Activated T-helper 1 cell treated with anti-CD3 and anti-CD28 coated beads, Interleukin-2, amount 50 U/mL, for 16 hours (primary cell): Measurements from ENCODE around the gene OMP.

Source experiments
- DNase-seq, 2 donors: peaks; one replicate each; pipeline ENCODE4 v3.0.0-alpha.2; 2020; ENCODE audit warnings: low read depth in 1 of 2, low spot score in 1 of 2

OMP gene

DNA sequence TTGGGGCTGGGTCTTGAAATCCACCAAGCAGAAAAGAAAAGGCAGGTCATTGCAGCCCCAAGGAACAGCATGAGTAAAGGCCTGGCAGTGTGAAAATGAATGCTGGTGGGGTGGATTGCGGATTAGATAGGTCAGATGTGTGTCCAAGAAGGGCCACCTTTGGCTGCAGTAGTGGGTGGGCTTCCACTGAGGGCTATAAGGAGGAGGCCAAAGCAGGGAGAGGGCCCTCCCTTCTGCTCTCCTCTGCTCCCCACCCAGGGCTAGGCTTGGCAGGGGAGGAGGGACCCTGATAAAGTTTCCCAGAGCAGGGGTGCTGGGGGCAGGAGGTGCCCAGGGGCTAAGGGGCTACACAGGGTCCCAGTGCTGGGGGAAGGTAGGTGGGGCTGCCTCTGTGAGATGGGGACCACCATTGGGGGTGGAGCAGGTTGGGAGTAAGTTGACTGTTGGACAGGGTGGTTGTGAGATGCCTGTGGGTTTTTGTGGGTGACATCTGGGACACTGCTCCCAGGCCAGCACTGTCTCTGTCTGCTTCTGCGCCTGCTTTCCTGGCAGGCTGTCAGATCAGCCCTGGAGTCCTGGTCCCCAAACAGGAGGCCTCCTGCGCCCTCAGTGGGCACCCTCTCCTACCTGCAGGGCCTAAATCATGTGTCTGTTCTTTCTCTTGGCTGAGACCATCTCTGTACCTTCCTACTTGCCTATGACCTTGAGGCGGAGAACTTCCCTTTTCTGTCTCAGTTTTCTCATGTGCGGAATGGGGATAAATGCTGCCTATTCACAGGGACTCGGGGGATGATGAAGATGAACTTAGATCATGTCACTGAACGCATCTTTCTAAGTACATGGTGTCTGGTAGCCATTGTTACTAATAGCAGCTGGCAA is 33.9 kb upstream of the OMP start:
- DNase-seq, result no peak

DNA sequence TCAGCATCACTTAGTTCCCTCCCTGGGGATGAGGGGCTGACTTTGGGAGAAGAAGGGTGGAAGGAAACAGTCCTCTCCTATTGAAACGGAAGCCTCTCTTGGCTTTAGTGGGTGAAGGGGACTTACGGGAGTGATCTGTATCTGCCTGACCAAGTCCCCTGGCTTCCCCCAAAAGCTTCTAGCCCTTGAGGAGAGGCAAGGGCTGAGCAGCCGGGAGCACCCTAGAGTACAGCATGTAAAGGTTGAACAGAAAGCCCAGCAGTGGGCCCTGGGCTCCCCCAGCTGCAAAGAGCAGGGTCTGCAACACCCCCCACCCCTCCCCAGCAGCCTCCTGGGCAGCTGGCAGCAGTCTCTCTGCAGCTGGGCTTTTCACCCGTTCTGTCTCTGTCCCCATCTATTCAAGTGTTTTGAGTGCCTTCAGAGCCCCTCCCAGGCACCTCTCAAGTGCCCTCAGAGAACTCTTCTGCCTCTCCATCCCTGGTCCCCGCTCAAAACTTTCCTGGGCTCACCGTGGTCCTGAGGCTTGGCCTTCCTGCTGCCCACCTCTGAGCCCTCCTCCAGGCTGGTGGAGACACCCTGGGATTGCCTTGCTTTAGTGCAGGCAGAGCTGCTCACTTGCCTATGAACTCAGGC is 33.2 kb upstream of the OMP start:
- DNase-seq, result no peak

DNA sequence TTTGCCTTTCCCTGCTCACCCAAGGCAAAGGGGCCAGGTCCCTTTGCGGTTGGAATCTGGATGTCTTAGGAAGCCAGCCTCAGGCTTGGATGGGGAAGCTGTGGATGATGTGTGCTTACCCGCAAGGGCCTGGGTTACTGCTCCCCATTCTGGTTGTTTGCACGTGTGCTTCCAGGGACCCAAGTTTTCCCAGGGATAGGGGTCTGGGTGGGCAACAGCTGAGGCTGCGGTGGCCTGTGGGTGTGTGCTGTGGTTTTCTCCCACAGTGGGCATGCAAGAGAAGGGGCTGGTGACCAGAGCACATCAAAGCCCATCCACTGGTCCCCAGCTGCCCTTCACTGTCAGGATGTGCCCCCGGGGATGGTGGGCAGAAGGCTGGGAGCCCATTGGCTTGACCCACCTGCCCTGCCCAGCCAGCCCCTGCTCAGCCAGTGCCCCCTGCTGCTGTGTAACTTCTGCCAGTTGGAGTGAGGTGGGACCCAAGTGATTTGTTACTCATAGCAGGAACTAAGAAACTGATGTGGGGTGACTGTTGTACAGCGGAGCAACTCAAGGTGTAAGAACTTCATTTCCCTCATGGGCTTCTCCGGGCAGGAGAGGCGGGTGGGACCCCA is 32.6 kb upstream of the OMP start:
- DNase-seq, result no peak

DNA sequence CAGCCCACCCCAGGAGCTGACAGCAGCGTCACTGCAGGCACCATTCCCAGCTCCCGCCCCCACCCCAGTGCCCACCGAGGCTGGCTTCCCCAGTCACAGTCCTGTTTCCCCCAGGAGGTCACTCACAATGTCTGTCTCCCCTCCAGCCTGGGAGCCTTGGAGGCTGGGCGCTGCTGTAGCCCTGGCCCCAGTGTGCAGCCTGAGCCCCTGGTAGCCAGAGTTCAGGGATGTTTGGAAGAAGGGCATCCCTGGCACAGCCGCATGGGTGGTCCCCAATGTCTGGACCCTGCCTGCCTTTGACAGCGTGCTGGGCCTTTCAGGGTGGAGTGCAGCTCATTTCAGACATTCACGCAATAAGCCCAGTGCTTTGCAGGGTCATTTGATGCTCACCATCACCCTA is 31.6 kb upstream of the OMP start:
- DNase-seq, result no peak

DNA sequence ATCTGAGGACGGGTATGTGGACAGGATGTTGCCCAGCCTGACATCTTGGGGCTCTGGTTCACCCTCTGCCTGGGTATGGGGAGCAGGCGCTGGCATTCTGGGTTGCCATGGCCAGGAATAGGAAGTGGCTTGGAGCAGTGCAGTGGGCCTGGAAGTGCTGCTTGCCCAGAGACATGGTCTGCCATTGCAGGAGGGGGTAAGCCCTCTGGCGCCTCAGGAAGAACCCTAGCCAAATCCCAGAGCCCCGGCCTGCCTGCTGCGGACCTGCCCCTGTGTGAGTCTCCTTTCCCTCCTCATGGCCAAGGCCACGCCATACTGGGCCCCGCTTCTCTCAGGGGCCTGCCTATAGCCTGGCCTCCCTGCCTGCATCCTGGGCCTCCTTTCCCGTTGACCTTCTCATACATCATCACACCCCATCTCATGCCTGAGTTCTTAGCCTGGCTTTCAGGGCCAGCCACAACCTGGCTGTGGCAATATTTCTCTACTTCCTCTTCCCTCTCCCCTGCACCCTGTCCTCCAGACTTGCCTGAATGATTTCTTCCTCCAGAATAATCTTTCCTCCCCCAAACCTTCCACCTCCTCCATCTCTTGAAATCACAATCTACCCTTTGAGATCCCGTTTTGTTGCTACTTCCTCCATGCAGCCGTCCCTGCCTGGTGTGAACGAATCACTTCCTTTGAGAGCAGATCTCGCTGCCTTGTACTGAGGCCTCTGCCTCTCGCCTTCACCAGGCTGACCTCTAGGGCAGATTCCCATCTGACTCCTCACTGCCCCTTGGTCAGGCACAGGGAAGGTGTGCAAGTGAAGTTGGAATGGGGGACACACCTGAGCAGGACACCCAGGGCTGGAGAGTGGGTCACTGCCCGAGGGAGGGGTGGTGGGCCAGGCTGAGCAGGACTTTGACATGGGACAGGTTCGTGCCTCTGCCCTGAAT is 30.7 kb upstream of the OMP start:
- DNase-seq, result no peak

DNA sequence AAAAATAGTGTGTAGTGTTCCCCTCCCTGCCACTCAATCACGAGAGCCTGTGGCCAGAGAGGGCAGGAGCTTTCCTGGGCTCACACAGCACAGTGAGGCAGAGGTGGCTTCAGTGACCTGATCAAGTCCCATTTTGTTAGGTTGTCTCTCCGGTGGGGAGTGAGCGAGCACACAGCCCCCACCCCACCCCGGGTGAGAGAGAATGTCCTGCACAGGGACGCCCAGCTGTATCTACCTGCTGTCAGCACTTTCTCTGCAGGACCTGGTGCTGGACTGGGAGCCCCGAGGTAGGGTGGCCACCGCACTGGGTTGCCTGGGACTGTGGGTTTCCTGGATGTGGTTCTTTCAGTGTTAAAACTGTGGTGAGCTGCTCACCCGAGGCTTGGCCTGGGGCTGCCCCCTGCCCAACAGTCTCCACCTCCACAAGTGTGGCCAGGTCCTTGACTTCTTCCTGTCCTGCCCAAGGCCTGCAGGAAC is 29.8 kb upstream of the OMP start:
- DNase-seq, result no peak

DNA sequence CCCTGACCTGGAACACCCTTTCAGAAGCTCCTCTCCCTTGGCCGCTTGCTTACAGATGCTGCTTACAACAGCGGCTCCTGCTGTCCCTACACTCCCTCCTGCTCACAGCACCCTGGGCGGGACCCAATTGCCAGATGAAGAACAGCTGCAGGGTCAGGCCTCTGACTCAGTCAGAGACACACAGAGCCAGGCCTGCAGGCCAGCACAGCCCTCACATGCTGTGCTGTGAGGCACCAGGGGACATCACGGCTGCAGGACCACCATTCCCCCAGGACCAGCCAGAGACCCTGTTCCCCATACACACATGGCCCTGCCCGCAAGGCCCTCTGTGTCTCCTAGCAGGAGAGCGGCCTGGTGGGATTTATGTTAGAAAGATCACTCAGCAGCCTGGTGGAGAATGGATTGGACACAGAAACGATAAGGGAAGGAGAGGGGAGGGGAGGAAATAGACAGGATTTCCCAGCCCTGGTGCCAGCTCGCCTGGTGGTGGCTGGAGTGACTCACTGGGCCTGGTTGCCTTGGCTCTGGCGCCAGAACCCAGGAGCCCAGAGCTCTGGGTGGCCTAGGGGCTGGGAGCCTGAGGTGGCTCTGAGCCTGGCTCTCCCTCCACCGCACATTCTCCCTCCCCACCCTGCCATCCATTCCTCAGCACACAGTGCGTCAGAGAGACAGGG is 29.2 kb upstream of the OMP start:
- DNase-seq, result no peak

DNA sequence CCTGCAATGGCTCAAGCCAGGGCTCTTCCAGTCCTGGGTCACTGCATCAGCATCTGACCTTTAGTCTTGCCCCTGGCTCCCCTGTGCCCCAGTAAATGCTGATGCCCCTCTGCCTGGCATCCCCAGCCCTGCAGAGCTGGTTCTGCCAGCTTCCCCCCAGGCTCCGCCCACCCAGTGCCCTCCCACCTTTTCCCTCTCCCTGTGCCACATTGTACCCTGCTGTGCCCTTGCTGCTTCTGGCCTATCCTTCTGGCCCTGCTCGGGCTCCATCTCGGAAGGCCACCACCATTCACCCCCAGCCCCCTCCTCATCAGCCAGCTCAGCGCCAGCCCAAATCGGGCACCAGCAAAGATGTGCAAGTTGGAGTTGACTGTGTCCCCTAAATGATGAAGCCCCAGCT is 28.4 kb upstream of the OMP start:
- DNase-seq, result no peak

DNA sequence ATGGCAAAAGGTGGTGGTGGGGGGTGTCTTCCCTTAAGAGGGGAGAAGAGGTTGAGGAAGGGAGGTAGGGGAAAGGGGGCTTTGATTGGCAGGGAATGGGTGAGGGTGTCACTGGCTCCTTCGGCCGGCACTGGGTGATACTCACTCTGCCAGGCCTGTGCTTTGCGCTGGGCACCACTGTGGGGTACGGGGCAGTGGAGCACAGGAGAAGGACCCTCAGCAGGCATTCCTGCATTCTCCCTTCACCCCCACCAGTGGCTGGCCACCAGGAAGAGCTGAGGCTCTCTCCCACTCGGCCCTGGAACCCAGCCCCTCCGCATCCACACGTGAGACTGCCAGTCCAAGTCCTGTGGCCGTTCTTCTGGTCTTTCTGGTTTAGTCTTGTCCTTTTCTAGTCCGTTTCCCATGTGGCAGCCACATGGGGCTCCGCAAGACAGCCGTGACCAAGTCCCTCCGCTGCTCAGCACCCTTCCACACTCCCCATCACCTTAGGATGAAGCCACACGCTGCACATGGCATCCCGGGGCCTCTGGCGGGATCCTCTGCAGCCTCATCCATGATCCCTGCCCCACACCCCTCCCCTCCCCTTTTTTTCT is 27.9 kb upstream of the OMP start:
- no peak for DNase-seq

DNA sequence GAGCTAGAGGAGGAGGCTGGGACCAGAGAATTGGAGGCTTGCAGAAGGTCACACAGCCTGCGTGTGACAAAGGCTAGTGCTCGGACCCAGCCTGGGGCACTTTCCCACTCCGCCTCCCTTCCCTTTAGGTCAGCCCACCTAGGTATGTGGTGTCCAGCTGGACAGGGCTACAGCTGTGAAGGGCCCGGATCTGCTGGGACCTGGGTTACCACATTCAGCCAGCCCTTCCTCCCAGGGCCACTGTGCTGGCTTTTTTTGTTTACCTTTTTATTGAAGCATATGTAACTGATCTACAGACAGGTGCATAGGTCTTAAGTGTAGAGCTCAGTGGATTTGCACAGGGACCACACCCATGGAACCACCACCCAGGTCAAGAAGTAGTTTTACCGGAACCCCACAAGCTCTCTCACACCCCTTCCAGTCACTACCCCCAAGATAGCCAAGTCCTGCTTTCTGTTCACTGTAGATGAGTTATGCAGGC is 27.2 kb upstream of the OMP start:
- DNase-seq, result no peak

DNA sequence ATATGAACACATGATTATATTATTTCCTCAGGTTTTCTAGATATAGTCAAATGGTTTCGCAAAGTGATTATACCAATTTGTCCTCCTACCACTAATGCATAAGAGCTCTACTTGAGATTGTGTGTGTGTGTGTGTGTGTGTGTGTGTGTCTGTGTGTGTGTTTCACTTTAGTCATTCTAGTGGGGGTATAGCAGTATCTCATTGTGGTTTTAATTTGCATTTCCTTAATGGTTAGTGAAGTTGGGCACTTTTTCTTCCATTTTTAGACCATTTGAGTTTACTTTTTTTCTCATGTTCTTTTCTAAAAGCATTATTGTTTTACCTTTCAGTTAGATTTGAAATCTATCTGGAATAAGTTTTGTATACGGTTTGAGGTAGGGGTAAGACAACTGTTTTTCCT is 23.0 kb upstream of the OMP start:
- no peak for DNase-seq

DNA sequence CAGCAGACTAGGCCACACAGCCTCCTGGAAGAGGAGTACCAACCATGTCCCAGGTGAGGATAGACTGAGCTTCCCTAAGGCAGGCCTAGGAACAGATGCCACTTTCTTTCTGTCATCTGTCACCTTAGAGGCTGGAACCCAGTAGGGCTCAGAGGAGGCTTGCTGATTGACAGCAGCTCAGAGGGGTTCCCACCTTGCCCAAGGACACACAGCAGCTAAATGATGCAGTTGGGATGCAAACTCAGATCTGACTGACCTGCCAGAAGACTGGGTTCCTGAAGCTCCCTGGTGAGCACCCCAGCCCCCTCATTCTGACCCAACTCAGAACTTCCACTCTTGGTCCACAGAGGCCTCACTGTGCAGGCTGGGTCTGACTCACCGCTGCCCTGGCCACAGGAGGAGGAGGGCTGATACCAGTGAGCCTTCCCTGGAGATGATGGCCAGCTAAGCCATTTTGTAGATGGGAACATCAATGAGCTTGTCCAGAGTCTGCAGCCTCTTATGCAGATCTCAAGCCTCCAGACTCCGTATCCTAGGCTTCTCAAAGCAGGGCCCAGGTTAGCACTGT is 21.9 kb upstream of the OMP start:
- no peak for DNase-seq

DNA sequence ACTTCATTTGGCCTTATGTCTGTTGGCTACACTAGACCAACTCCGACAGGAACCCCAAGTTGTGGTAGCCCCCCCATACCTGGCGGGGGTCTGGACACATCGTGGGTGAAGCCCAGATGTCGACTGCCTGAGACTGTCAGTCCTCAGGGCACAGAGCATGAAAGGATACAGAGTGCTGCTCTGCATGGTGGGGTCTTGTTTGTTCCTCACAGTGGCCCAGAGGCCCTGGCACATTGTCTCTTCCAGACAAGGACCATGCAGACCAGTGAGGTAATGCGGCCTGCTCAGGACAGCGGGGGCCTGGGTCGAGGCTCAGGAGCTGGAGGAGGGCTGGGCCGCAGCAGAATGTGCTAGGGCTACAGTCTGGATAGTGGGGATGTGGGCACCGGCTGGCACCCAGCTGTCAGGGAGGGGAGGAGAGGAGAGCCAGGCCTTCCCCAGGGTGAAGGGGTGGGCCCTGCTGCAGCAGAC is 21.2 kb upstream of the OMP start:
- no peak for DNase-seq

DNA sequence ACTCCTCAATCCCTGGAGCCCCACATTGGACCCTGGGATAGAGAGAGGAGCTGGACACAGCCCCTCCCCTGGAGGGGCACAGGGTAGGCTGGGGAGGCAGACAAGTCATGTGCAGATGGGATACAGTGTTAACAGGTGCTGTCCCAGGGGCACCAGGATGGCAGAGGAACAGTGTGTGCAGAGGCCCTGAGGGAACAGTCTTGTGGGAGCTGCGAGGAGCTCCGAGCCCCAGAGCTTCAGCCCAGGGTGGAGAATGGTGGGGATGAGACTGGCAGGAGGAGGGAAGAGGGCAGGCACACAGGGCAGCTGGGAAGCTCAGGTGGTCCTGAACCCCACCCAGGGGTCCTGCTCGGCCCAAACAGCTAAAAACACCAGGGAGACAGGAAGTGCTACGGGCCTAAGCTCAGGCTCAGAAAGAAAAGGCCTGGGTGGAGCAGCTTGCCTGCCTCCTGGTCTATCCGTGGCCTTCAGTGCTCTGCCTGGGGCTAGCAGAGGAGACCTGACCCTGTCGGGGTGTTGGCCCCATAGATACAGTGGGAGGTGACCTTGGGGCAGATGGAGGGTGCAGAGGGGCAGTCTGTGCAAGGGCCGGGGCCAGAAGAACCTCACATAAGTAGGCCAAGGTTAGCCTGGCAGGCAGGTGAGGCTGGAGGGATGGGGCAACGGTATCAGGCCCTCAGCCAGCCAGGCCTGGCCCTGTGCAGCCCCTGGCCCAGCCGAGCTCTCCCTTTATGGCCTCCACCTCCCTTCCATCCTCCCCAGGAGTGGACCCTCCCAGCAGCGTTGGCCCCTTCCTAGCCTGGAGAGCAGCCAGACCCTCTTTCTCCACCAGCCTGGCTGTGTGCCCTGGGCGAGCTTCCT is 20.4 kb upstream of the OMP start:
- DNase-seq, result no peak

DNA sequence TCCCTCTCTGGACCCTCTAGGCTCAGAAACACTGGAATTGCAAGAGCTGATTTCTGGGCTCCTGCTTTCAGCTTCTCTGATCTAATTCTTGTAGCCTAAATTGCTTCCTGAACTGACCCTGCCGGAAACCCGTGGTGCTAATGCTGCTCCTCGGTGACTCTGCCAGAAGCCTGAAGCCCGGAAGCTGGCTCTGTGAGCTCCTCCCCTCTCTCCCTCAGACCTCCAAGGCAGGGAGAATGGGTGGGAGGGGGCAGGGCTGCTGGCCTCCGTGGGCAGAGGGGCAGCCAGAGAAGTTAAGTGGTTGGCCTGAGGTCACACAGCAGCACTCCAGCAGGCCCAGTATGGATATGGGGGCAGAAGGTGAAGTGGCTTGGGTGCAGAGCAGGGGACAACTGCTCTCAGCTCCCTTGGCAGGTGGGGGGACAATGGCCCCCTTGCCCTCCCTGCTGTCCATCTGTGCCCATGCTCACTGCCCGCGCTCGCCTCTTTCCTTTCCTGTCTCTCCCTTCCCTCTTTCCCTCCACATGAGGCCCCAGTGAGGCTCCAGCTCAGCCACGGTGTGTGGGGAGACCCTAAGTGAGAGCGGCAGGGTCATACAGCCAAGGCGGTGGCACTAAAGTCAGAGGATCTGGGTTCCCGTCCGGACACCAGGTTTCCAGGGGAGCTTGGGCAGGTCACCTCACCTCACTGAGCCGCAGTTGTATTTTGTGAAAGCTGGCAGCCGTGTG is 19.6 kb upstream of the OMP start:
- DNase-seq, result no peak

DNA sequence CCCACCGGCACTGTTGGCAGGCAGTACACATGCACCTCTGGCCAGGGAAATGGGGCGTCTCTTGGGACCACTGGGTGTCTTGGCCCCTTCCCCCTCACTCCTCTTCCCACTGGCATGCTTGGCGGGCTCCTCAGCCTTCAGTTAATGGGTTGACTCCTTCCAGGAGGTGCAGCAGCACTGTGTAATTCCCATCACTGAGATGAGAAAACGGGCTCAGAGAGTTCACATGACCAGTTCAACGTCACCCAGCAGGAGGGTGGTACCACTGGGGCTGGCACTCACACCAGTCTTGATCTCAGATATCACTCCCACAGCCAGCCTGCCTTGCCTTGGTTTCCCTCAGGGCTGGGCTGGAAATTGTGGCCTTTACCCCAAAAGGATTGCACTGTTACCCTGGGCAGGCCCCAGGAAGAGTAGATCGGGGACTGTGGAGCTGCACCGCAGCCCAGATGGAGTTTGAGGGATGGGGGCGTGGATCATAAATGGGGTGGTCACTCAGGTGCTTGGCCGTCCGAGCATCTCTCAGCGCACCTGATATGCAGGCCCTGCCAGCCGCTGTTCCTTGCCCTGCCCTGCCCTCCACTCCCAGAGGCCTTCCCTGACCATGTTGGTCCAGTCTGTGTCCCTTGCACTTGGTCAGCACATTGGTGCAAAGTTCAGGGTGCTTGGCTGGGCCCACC is 18.9 kb upstream of the OMP start:
- no peak for DNase-seq

DNA sequence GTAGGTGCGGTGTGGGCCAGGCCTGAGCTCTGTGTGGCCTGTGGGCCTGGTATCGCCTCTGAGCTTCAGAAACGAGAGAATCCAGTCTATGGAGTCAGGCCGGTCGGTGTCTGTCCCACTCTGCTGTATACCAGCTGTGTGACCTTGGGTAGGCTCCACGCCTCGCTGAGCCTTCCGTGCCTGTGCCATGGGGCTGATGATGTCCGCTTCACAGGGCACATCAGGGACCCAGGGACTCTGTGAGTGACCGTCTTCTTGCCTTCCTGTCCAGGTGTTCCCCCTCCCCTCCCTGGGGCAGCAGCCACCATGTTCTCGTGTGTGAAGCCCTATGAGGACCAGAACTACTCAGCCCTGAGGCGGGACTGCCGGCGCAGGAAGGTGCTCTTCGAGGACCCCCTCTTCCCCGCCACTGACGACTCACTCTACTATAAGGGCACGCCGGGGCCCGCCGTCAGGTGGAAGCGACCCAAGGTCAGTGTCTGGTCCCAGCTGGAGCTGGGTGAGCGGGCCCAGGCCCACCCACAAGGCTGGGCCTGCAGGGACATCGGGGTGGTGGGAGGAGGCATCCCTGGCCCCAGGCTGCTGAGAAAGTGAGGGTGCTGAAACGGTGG is 18.0 kb upstream of the OMP start:
- DNase-seq, result no peak
